HG02973 (cell line): ENCODE results near the gene MAP2K1.
A peak's percentile ranks its signal among the peaks of the same experiment; 100 is the strongest.
"Not testable (repeated sequence)": the region's sequence is repeated elsewhere in the genome, so short reads cannot be mapped to it uniquely, and the experiment has no call there.

Experiments
- ATAC-seq: cut with Tn5 transposase; IDR thresholded peaks from one replicate; pipeline ENCODE4 v1.9.1; 2021; ENCODE audit warnings: moderate library complexity; ENCODE audit not compliant: unreplicated experiment

MAP2K1 gene

GRCh38 chr15:66474135-66474534, 87.4 kb downstream of the MAP2K1 start:
- no peak for ATAC-seq

- ATAC-seq = no peak
Observed at GRCh38 chr15:66474963-66475362, 88.3 kb downstream of the MAP2K1 start.

- ATAC-seq = no peak
Observed at GRCh38 chr15:66476535-66476934, 89.8 kb downstream of the MAP2K1 start.

- ATAC-seq = no peak
Observed at GRCh38 chr15:66477011-66477410, 90.3 kb downstream of the MAP2K1 start.

- ATAC-seq = no peak
Observed at GRCh38 chr15:66480267-66480666, 93.6 kb downstream of the MAP2K1 start.

GRCh38 chr15:66481107-66481856, 94.6 kb downstream of the MAP2K1 start:
- no peak for ATAC-seq

- no peak for ATAC-seq
Observed at GRCh38 chr15:66482539-66482938, 95.8 kb downstream of the MAP2K1 start.

GRCh38 chr15:66483131-66483566, 96.4 kb downstream of the MAP2K1 start:
- ATAC-seq = no peak

- ATAC-seq = no peak
Observed at GRCh38 chr15:66484539-66485112, 97.9 kb downstream of the MAP2K1 start.

- ATAC-seq = no peak
Observed at GRCh38 chr15:66486887-66487286, 100.2 kb downstream of the MAP2K1 start.

GRCh38 chr15:66488525-66488924, 101.8 kb downstream of the MAP2K1 start:
- no peak for ATAC-seq

GRCh38 chr15:66489179-66489791, 102.6 kb downstream of the MAP2K1 start:
- ATAC-seq = no peak

GRCh38 chr15:66491846-66492245, 105.1 kb downstream of the MAP2K1 start:
- no peak for ATAC-seq

GRCh38 chr15:66494262-66494661, 107.5 kb downstream of the MAP2K1 start:
- no peak for ATAC-seq

GRCh38 chr15:66496951-66497501, 110.3 kb downstream of the MAP2K1 start:
- ATAC-seq = peak; percentile 9

GRCh38 chr15:66497502-66498455, 111.1 kb downstream of the MAP2K1 start, which contains the start of gene SNAPC5:
TSS of gene SNAPC5 (minus strand) at chr15:66497762. CDS start at chr15:66497731, 31 bp downstream.
- ATAC-seq = peak; percentile 77

GRCh38 chr15:66498501-66499386, 112.0 kb downstream of the MAP2K1 start:
- no peak for ATAC-seq

- not testable (repeated sequence) for ATAC-seq
Observed at GRCh38 chr15:66500346-66500745, 113.6 kb downstream of the MAP2K1 start.

GRCh38 chr15:66502491-66502890, 115.8 kb downstream of the MAP2K1 start:
- ATAC-seq = no peak
